AG09309 (cell line): ENCODE measurements around the gene BICC1.

Experiments used
- DNase-seq: peaks from one replicate; pipeline ENCODE4 v3.0.0-alpha.2; 2010; ENCODE audit warnings: low read depth
- H3K4me3 ChIP-seq: 2 replicates; pipeline ENCODE4 v1.5.1; 2011; ENCODE audit warnings: mild to moderate bottlenecking, low read depth, low read length, moderate library complexity; ENCODE audit not compliant: control insufficient read depth
- TF ChIP-seq, protein P1 (sequence below): IDR thresholded peaks from 2 replicates; pipeline ENCODE4 v1.5.1; 2011; ENCODE audit warnings: mild to moderate bottlenecking, low read depth, low read length, inconsistent platforms; ENCODE audit not compliant: insufficient read depth, control insufficient read depth; ENCODE audit errors: missing control alignments

Gene BICC1

DNA sequence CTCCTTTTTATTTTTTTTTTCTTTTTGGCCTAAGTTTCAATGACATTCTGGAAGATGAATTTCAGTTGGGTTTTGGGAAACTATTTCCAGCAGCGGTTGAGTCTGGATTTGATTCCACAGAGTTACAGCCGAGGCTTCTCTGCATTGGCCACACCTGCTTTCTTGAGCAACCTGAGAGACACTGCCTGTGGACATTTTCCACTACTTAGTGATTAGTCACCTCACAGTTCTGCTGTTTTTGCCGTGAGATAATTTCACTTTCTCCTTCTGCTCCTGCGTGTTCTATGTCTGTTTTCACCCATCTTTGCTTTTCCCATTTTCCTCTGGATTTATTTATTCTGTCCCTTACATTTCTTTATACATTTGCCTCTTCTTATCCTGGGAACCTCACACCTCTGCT is 243.0 kb downstream of the BICC1 start:
- peak; percentile 64 for DNase-seq
- TF ChIP-seq, protein P1, sequence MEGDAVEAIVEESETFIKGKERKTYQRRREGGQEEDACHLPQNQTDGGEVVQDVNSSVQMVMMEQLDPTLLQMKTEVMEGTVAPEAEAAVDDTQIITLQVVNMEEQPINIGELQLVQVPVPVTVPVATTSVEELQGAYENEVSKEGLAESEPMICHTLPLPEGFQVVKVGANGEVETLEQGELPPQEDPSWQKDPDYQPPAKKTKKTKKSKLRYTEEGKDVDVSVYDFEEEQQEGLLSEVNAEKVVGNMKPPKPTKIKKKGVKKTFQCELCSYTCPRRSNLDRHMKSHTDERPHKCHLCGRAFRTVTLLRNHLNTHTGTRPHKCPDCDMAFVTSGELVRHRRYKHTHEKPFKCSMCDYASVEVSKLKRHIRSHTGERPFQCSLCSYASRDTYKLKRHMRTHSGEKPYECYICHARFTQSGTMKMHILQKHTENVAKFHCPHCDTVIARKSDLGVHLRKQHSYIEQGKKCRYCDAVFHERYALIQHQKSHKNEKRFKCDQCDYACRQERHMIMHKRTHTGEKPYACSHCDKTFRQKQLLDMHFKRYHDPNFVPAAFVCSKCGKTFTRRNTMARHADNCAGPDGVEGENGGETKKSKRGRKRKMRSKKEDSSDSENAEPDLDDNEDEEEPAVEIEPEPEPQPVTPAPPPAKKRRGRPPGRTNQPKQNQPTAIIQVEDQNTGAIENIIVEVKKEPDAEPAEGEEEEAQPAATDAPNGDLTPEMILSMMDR = no peak
- H3K4me3 ChIP-seq = peak overlapping the region; percentile 24

DNA sequence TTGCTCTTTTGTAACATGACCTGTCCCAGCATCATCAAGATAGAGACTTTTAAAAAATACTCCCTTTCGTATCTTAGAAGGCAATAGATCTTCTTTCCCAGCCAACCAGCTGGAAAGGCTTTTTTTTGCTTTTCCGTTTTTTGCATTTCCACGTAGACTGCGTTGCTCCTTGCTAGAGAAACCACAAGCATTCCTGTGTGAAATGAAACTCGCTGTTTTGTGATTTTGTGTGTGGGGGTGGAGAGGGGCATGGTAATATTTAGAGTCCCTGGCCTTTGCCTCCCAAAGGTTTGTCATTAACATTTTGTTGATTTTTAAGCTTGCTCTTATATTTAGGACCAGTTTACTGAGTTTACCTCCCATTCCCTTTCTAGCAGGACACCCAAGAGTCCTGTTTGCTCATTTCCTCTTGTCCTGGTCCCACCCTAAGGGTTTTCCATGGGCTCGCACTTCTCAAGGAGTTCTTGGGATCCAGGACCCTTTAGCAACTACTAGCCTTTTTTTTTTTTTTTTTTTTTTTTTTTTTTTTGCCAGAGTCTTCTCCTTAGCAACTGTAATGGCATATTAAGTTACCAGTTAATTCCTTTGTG is 243.6 kb downstream of the BICC1 start:
- H3K4me3 ChIP-seq = peak overlapping the region; percentile 24
- DNase-seq = no peak
- TF ChIP-seq, protein P1 = no peak

DNA sequence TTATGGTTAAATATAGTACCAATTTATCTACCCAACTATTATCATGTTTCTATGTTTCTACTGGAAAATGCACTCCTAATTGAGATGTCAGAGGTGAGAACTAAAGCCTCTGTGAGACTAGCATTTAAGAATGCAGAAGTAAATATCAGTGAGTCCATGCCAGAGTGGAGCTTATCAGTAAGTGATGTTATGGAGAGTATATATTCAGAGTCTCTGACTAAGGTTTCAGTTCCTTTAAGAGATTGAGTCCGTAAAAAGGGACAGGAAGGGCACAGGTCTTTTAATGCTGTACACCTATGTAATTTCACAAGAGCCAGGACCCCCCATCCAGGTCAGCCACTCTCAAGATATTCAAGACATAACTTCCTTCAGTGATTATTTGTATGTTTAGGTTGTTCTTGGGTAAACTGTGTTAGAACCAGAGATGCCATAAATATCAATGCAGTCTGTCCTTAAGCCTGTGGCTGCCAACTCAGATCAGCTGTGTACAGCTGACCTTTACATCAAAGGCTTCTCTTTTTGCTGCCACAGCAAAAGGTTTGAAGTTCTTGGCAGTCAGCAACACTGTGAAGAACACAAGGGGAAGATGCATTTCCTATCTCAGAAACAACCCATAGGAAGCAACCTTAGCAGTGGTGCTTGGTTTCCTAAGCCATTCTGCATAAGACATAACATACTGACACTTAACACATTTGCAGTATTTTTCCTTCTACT is 244.8 kb downstream of the BICC1 start:
- TF ChIP-seq, protein P1 = no peak
- no peak overlapping the region for H3K4me3 ChIP-seq
- no peak for DNase-seq

DNA sequence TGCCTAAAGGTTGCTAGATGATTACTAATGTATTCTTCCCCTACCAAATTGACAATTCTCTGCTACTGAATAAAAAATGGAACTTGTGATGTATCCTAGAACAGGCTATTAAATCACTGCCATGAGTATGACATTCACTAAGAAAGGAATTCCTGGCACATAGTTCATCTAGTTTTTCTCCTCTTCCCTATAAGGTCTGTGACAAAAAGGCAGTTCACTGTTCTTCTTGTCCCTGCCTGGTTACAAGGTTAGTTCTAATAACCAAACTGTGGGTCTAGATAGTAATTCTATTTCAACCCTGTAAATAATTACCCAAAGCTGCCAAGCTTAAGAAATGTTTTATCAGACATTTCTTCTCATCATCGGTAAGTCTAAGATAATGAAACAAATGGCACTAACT is 245.6 kb downstream of the BICC1 start:
- H3K4me3 ChIP-seq = no peak overlapping the region
- TF ChIP-seq, protein P1 = no peak
- DNase-seq = no peak

DNA sequence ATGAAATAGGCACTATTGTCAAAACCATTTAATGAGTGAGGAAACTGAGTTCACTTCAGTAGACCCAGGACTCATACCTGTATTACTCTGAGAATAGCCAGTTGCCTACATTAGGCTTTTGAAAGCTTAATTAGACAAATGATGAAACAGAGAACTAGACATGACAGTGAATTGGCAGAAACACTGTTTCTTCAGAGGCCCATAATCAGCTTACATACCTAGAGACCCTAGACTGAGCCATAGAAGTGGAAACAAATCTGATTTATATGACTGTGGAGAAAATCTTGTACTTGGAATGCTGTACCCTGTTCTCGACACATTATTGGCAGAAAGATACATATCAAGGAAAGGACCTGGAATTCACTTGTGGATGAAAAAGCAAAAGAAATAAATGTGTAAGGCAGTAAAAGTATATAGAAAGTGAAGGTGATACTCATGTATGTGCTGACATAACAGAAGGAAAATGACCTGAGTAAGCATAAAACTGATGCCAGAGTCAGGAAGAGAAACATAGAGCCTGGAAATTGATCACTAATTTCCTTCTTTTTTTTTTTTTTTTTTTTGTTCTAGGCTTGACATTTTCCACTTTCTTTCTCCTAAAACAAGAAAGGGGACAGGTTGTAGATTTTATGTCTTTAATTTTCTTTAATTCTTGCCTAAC is 251.5 kb downstream of the BICC1 start:
- TF ChIP-seq, protein P1 = no peak
- H3K4me3 ChIP-seq = no peak overlapping the region
- no peak for DNase-seq

DNA sequence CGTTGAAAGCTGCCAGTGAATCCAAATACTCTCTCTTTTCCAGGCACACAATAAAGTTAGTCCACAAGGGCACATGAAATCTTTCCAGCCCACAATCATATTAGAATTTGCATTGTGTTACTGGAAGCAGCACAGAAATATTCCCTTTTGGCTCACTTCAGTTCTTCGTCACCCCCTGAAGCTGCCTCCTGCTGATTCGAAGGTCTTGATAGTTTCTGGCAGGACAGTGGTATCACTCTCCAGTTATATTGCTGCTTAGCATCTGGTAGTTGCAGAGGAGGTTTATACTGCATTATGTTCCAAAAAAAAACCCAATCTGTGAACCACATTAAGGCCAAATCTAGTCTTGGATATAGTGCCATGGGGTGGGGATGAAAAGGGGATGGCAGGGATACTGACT is 253.2 kb downstream of the BICC1 start:
- TF ChIP-seq, protein P1 = no peak
- no peak overlapping the region for H3K4me3 ChIP-seq
- no peak for DNase-seq
